ENCODE data around the gene SMC3. TPM values are rescaled to one million over a fixed set of nuclear protein-coding genes. Genes with fewer than 3 reads are reported as not detected.
A peak's percentile ranks its signal among the peaks of the same experiment; 100 is the strongest.
"Not testable (repeated sequence)": the region's sequence is repeated elsewhere in the genome, so short reads cannot be mapped to it uniquely, and the experiment has no call there.

SMC3 gene
- total RNA-seq, 3 donors from 2014 or later: 64.7 to 68.3 (median 66.8) TPM

DNA sequence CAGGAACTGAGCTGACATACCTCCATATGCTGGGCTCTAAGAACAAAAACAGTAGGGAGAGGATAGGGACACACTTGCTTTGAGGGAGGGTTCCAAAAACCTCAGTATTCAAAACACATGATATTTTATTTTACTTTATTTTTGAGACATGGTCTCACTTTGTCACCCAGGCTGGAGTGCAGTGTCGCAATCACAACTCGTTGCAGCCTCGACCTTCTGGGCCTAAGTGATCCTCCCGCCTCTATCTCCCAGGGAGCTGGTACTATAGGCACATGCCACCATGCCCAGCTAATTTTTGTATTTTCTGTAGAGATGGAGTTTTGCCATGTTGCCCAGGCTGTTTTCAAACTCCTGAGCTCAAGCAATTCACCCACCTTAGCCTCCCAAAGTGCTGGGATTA lies 34.9 kb upstream of the SMC3 start:
- not testable (repeated sequence) for DNase-seq; H3K36me3 Mint-ChIP-seq (ENCODE audit: insufficient read depth); ATAC-seq; H3K9me3 Mint-ChIP-seq; H3K4me3 Mint-ChIP-seq; H3K27me3 Mint-ChIP-seq (ENCODE audit: low read depth)
- H3K4me1 Mint-ChIP-seq (ENCODE audit: low read depth): peaks cover 56% of the 10 kb centered on the region

DNA sequence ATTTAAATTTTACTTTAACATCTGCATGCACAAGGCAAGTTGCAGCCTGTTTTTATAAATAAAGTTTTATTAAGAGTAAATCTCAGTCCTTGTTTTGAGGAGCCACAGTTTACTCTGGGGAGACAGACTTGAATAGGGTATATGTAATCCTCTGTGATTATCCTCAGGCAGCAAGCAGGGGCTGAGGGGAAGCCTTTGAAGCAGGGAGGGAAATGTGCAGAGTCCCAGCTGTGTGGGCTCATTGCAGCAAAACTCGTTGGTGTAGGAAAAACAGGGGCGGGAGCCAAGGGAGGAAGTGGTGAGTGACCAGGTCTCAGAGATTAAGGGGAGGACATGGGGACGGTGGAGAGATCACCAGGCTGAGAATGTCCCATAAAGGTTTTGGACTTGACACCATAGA lies 34.3 kb upstream of the SMC3 start:
- H3K4me3 Mint-ChIP-seq: no peak overlapping the region
- H3K4me1 Mint-ChIP-seq (ENCODE audit: low read depth): peaks cover 51% of the 10 kb centered on the region
- DNase-seq (no peak), ATAC-seq (no peak)
- no peaks in the 10 kb centered on the region for H3K27me3 Mint-ChIP-seq (ENCODE audit: low read depth)
- H3K36me3 Mint-ChIP-seq (ENCODE audit: insufficient read depth): no peaks in the 10 kb centered on the region
- H3K9me3 Mint-ChIP-seq: no peaks in the 10 kb centered on the region

DNA sequence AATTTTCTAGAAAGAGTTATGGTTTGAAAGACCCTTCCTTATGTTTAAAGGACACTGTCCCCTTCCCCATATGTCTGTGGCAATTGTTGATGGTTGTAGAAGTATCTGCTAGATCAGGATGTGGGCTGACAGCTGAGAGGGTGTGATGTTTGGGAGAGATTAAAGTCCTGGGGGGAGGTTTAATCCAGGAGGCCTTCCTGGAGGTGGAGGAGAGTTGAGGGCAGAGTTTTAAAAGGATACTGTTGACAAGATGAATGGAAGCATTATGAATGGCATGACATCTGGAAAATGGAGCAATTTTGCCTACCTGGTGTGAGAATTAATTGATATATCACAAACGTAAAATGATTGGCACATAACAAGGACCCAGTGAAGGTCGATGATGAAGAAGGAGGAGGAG lies 32.9 kb upstream of the SMC3 start:
- Mint-ChIP-seq H3K27me3 (ENCODE audit: low read depth) (no peaks in the 10 kb centered on the region), H3K36me3 (ENCODE audit: insufficient read depth) (no peaks in the 10 kb centered on the region), H3K9me3 (no peaks in the 10 kb centered on the region), H3K4me3 (peak overlapping the region; percentile 3), H3K4me1 (ENCODE audit: low read depth) (peaks cover 38% of the 10 kb centered on the region)
- ATAC-seq (no peak), DNase-seq (no peak)

DNA sequence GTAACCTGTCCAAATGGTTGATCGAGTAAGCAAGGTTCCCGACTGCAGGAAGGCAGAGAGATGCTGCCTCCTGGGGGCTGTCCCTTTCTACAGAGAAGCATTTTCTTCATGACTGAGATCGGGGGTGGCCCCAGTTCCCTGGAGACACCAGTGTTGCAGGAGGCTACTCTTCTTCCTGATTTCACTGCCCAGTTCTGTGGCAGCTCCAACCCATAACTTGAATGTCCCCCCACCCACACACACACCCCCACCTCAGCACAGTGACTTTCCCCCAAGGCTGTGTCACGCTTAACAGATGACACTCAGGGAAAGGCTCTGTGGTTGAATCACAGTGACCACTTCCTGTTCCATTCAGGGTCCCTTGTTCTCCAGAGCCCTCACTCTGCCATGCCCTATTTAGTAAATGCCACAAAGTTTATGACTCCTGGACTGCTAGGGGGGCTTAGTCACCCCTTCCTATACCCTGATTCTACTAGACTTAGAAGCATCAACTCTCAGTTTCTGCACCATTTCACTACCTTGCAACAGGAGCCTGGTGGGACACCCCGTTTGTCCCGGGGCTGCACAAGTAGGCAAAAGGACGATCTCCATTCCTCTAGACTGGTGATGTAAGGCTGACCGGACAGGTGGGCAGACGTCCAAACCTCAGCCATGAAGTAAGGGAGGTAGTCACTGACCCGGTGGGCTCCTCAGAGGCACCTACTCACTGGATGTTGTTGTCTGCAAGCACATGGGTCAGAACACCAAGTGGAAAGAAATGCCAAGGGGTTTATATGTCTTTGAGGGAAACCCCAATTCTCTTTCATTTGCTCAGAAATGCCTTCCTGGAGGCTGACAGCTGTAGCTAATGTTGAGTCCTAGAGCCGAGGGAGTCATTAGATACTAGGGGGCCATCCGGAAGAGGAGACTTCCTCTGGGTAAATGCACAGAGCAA lies 31.3 kb upstream of the SMC3 start:
- no peaks in the 10 kb centered on the region for H3K27me3 Mint-ChIP-seq (ENCODE audit: low read depth)
- no peaks in the 10 kb centered on the region for H3K36me3 Mint-ChIP-seq (ENCODE audit: insufficient read depth)
- peak; percentile 96 for ATAC-seq
- peak; percentile 64 for DNase-seq
- peak overlapping the region; percentile 20 for H3K4me3 Mint-ChIP-seq
- no peaks in the 10 kb centered on the region for H3K9me3 Mint-ChIP-seq
- peaks cover 28% of the 10 kb centered on the region for H3K4me1 Mint-ChIP-seq (ENCODE audit: low read depth)

DNA sequence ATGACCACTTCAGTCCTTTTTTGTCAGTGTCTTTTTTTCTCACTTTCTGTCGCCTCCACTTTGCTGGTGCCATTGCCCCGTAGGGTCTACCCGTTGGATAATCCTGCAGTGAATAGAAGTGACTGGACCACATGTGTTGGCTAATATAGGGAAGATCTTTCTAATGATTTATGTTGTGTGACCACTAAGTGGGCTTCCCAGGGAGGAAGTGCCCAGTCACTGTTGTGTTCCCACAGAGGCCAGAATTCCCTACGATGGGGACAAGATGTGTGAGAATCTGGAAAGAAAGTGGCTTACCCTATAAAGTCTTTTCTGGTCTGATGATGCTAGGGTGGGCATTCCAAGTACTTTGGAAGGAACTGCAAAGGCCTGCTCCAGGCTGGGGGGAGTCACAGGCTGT lies 28.4 kb upstream of the SMC3 start:
- Mint-ChIP-seq H3K36me3 (ENCODE audit: insufficient read depth) (no peaks in the 10 kb centered on the region), H3K4me3 (no peak overlapping the region), H3K4me1 (ENCODE audit: low read depth) (peaks cover 25% of the 10 kb centered on the region), H3K9me3 (no peaks in the 10 kb centered on the region), H3K27me3 (ENCODE audit: low read depth) (no peaks in the 10 kb centered on the region)
- ATAC-seq: no peak
- DNase-seq: no peak

DNA sequence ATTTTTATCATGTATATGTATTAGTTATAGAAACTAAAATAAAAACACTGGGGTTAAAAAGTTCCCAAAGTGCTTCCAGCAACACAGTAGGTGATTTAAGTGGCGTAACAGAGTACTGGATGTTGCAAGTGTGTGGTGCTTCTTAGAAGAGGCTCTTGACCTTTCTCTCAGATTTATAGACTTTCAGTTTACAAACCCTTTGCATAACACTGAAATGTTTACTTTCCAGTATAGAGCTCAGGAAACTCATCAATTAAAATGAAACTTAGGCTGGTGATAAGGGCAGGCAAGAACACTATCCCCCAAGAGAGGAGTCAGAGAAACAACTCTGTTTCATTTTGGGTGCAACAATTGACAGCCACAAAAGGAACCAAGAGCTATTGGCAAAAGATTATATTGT lies 27.5 kb upstream of the SMC3 start:
- Mint-ChIP-seq H3K27me3 (ENCODE audit: low read depth) (no peaks in the 10 kb centered on the region), H3K4me1 (ENCODE audit: low read depth) (peaks cover 18% of the 10 kb centered on the region), H3K36me3 (ENCODE audit: insufficient read depth) (no peaks in the 10 kb centered on the region), H3K9me3 (no peaks in the 10 kb centered on the region), H3K4me3 (no peak overlapping the region)
- no peak for DNase-seq
- ATAC-seq: no peak

DNA sequence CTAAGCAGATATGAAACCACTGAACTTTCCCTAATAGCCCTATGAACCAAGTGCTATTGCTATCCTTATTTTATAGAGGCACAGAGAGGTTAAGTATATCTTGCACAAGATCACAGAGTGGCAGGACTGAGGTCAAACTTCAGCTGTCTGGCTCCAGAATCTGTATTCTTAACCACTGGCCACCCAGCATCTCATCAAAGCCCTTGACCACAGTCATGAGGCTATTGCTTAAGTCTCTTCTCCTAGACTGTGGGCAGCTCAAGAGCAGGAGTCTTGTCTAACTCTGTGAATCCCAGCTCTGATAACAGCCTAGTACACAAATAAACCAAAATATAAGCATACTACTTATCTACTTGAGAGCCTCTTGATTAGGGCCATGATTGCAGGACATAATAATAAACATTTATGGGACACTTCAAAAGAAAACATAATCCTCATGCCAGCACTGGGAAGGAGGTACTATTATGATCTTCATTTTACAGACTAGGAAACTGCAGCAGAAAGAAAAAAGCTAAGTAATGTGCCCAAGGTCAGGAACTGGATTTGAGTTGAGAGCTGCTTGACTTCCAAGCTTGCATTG lies 22.4 kb upstream of the SMC3 start:
- peaks cover 7% of the 10 kb centered on the region for H3K4me1 Mint-ChIP-seq (ENCODE audit: low read depth)
- H3K4me3 Mint-ChIP-seq: no peak overlapping the region
- no peaks in the 10 kb centered on the region for H3K9me3 Mint-ChIP-seq
- DNase-seq (no peak), ATAC-seq (no peak)
- H3K27me3 Mint-ChIP-seq (ENCODE audit: low read depth): peaks cover 1% of the 10 kb centered on the region
- H3K36me3 Mint-ChIP-seq (ENCODE audit: insufficient read depth): no peaks in the 10 kb centered on the region

DNA sequence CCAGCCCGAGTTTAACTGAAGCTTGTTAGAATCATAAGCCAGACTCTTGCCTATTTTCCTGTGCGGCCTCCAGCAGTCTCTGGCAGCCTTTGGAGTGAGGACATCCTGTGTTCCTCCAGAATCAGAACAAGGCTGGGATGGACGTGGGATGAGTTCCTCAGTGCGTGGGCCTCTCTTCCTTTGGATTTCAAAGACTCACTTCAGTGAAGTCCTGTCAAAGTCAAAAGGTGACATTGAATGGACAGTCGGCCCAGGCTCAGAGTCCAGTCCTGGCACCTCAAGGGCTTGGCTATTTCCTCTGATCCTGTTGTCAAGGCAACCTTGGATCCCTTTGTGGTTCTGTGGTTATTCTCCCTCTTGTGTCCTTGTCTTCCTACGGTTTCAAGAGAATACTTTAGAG lies 21.4 kb upstream of the SMC3 start:
- H3K27me3 Mint-ChIP-seq (ENCODE audit: low read depth): peaks cover 8% of the 10 kb centered on the region

DNA sequence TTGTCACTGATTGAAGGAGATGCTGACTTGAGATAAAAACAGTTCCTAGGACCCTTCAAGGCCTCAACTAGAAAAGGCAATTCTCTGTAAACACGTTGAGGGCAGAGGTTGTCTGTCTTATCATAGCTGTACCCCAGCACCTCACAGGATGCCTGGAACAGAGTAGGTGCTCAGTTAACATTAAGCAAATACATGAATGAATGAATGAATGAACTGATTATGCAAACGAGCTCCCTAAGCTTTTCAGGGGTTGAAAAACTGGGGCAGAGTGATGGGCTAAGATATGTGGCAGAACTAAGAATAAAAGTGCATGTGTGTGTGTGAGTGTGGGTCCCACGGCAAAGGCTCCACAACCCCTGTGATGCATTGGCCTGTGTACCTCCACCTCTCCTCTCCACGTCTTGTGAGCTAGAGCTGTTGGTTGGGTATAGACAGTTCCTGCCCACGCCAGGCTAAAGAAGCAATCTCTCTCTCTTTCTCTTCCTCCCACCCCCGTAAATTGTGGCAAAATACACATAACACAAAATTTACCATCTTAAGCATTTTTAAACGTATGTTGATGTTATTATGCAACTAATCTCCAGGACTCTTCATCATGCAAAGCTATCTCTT lies 20.9 kb upstream of the SMC3 start:
- peaks cover 13% of the 10 kb centered on the region for H3K27me3 Mint-ChIP-seq (ENCODE audit: low read depth)
- H3K4me3 Mint-ChIP-seq: no peak overlapping the region
- no peaks in the 10 kb centered on the region for H3K36me3 Mint-ChIP-seq (ENCODE audit: insufficient read depth)

More for the DNA sequence above, 21.4 kb upstream of the SMC3 start:
- no peak for ATAC-seq
- no peaks in the 10 kb centered on the region for H3K9me3 Mint-ChIP-seq
- H3K4me3 Mint-ChIP-seq: no peak overlapping the region
- H3K36me3 Mint-ChIP-seq (ENCODE audit: insufficient read depth): no peaks in the 10 kb centered on the region
- DNase-seq: no peak
- H3K4me1 Mint-ChIP-seq (ENCODE audit: low read depth): peaks cover 7% of the 10 kb centered on the region

DNA sequence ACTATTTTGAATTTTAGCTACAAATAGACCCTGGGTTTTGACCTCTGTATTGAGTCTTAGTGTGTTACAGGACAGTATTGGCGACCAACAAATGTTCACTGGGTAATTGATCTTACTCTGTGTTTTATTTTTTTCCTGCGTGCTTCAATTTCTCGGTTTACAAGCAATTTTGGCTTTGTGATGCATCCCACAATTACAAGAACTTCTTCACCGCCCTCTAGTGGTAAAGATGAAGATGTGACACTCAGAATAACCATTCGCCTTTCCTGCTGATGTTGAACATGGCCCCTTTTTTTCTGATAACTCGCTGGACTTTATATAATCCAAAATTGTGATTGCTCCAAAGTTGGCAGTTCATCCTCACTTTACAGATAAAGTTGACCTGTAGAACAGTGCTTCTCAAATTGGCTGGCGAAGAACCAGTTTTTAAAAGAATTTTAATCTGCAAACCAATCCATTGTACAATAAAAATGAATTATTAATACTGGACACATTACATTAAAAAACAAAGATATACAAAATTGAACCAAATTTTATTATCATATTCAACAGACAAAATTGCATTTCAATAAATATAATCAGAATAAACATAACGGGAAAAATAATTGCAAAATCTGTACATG lies 20.2 kb upstream of the SMC3 start:
- no peak overlapping the region for H3K4me3 Mint-ChIP-seq
- peaks cover 7% of the 10 kb centered on the region for H3K4me1 Mint-ChIP-seq (ENCODE audit: low read depth)
- peak; percentile 66 to 71 for ATAC-seq
- peaks cover 18% of the 10 kb centered on the region for H3K27me3 Mint-ChIP-seq (ENCODE audit: low read depth)
- no peaks in the 10 kb centered on the region for H3K9me3 Mint-ChIP-seq
- no peaks in the 10 kb centered on the region for H3K36me3 Mint-ChIP-seq (ENCODE audit: insufficient read depth)
- no peak for DNase-seq

More for the DNA sequence above, 20.9 kb upstream of the SMC3 start:
- Mint-ChIP-seq H3K4me1 (ENCODE audit: low read depth) (peaks cover 7% of the 10 kb centered on the region), H3K9me3 (no peaks in the 10 kb centered on the region)
- ATAC-seq (peak in 1 of 2 donors; percentile 35), DNase-seq (no peak)

DNA sequence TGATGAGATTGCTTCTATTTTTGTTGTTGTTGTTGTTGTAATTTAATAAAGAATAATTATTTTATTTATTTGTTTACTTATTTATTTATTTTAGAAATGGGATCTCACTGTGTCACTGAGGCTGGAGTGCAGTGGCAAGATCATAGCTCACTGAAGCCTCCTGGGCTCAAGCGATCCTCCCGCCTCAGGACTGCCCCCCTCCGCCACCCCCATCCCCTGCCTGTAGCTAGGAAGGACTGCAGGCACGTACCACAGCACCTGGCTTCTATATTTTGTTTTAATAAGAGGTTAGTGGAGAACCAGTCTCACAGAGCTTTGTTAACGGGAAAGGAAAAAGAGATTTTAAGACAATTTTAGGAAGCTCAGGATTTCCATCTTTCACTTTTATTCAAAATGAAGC lies 19.5 kb upstream of the SMC3 start:
- H3K4me1 Mint-ChIP-seq (ENCODE audit: low read depth): peaks cover 7% of the 10 kb centered on the region
- no peak for DNase-seq
- ATAC-seq: no peak
- peaks cover 18% of the 10 kb centered on the region for H3K27me3 Mint-ChIP-seq (ENCODE audit: low read depth)
- H3K9me3 Mint-ChIP-seq: no peaks in the 10 kb centered on the region
- H3K36me3 Mint-ChIP-seq (ENCODE audit: insufficient read depth): no peaks in the 10 kb centered on the region
- no peak overlapping the region for H3K4me3 Mint-ChIP-seq

DNA sequence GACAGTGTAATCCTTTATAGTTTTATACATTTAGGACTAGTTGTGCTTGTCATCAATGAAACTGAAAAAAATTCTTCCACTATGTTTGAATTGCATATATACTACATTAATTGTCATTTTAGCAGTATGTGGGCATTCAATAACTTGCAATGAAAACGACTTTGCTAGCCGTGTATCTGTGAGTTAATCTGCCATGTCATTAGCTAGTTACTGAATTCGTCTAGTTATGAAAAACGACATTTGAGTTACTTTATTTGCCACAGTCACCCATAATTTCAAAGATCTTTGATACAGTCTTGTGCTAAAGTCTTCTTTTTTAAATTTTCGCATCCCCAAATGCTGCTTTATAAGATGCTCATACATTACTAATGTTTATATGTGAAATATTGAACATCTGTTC lies 18.3 kb upstream of the SMC3 start:
- DNase-seq (no peak), ATAC-seq (no peak)
- Mint-ChIP-seq H3K36me3 (ENCODE audit: insufficient read depth) (no peaks in the 10 kb centered on the region), H3K4me3 (no peak overlapping the region), H3K27me3 (ENCODE audit: low read depth) (peaks cover 18% of the 10 kb centered on the region), H3K4me1 (ENCODE audit: low read depth) (peaks cover 7% of the 10 kb centered on the region), H3K9me3 (no peaks in the 10 kb centered on the region)

DNA sequence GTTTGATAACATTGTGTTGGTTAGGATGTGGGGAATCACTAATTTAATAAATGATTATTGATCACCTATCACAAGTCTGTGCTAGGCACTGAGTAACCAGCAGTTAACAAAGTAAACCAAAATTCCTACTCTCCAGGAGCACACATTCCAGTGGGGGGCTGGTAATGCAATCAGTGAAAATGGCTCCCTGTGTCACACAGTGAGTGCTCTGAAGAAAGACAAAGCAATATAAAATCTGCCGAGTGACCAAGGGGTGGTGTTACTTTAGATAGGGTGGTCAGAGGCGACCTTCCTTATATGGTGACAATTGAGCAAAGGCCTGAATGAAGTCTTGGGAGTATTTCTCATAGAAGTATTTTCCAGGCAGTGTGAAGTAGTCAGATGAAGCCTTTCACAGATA lies 13.6 kb upstream of the SMC3 start:
- Mint-ChIP-seq H3K4me3 (no peak overlapping the region), H3K4me1 (ENCODE audit: low read depth) (peaks cover 5% of the 10 kb centered on the region), H3K9me3 (no peaks in the 10 kb centered on the region), H3K27me3 (ENCODE audit: low read depth) (peaks cover 23% of the 10 kb centered on the region), H3K36me3 (ENCODE audit: insufficient read depth) (no peaks in the 10 kb centered on the region)
- no peak for DNase-seq
- no peak for ATAC-seq

DNA sequence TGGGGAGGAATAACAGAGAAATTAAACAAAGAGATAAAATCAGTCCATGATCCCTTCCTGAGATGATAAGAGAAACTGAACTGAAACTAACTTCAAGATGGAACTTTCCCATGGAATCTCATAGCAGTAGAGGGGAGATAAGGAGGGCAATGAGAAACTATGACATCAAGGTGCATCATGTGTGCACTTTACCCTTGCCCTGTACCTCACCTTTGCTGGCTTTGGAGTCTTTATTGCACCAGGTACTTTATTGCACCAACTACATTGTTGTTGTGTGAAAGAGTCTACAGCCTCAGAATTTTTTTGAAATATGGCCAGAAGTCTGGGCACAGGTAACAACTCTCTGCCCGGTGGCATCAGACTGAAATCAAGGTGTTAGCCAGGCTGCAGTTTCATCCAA lies 11.2 kb upstream of the SMC3 start:
- H3K9me3 Mint-ChIP-seq: no peaks in the 10 kb centered on the region
- H3K36me3 Mint-ChIP-seq (ENCODE audit: insufficient read depth): no peaks in the 10 kb centered on the region
- peaks cover 5% of the 10 kb centered on the region for H3K4me1 Mint-ChIP-seq (ENCODE audit: low read depth)
- H3K27me3 Mint-ChIP-seq (ENCODE audit: low read depth): peaks cover 14% of the 10 kb centered on the region
- DNase-seq: no peak
- no peak overlapping the region for H3K4me3 Mint-ChIP-seq
- no peak for ATAC-seq

All from activated T-cell treated with anti-CD3 and anti-CD28 coated beads, Interleukin-2, amount 50 U/mL, for 4 hours (primary cell).